ENCODE measurements around the gene SEL1L. TPM values are rescaled to one million over a fixed set of nuclear protein-coding genes. Genes with fewer than 3 reads are reported as not detected.

SEL1L gene
- polyA plus RNA-seq, 1 of the 3 experiments (the other 2 are of a cell fraction) = 13.8 TPM

- 86% methylated on average over 3 of the region's 3 CpGs for WGBS (ENCODE audit: low lambda C conversion rate)
- CTCF ChIA-PET = interaction anchor here (5.1 kb wide), 1 partner anchor 14 kb away, joined by 32 read pairs; no protein-coding TSS in a partner anchor
These were observed 55.2 kb downstream of the SEL1L start for GRCh38 chr14:81478446-81478845.

DNA sequence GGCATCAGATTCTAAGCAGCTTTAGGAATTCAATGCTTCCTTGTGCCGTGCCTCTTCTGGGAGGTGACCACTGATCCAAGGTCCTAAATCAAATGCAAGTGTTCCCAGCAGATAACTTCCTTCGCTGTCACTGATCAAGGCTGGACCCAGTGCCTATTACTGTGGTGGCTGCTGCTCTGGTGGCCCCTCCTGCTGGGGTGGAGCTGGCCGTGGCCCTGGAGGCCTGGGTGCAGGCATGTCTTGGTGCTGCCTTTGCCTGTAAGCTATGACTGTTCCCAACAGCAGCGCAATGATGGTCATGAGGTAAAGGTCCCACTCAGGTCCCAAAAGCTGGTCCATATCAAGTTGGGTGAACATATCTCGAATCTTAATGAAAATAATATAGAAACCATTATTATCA lies 56.8 kb downstream of the SEL1L start:
- CTCF ChIA-PET = interaction anchor here (0.7 to 5.1 kb wide), 3 partner anchors 13 to 207 kb away, joined by 3 to 32 read pairs (median 6); no protein-coding TSS in a partner anchor
- no peaks in the 10 kb centered on the region for H3K9me2 ChIP-seq
- no peaks in the 10 kb centered on the region; a peak in 1 of 4 replicates for H3K4me1 ChIP-seq (ENCODE audit: control insufficient read depth in 1 of 2, insufficient read depth in 2 of 2, low read depth in 1 of 2, low read length in 1 of 2)
- no peaks in the 10 kb centered on the region for H3F3A ChIP-seq (replicated peaks; ENCODE audit: insufficient read depth)
- H4K20me1 ChIP-seq (ENCODE audit: insufficient read depth) = no peaks in the 10 kb centered on the region
- H3K4me2 ChIP-seq = no peak overlapping the region
- no peak for TF ChIP-seq USF2 (IDR thresholded peaks at IDR 0.05; ENCODE audit: borderline replicate concordance, low read depth, low read length)
- no peak for TF ChIP-seq NRF1 (IDR thresholded peaks at IDR 0.05; ENCODE audit: low read depth, low read length)
- TF ChIP-seq RFX5 (IDR thresholded peaks at IDR 0.05; ENCODE audit: low read length) = no peak
- no peak for TF ChIP-seq FOSL2 (IDR thresholded peaks at IDR 0.05; ENCODE audit: borderline replicate concordance, low read depth)
- no peak for TF ChIP-seq YY1 (IDR thresholded peaks at IDR 0.05; ENCODE audit: low read depth)
- no peak for TF ChIP-seq MAX (IDR thresholded peaks at IDR 0.05; ENCODE audit: low read depth)
- no peak for TF ChIP-seq GABPA (IDR thresholded peaks at IDR 0.05; ENCODE audit: low read depth)
- TF ChIP-seq CHD2 (IDR thresholded peaks at IDR 0.05; ENCODE audit: low read length, partially characterized antibody) = no peak
- TF ChIP-seq RXRA (IDR thresholded peaks at IDR 0.05; ENCODE audit: borderline replicate concordance, low read depth) = no peak
- TF ChIP-seq ELF1 (IDR thresholded peaks at IDR 0.05) = no peak
- no peak for TF ChIP-seq TEAD4 (IDR thresholded peaks at IDR 0.05; ENCODE audit: borderline replicate concordance, insufficient read depth)
- TF ChIP-seq TAF1 (IDR thresholded peaks at IDR 0.05; ENCODE audit: borderline replicate concordance, low read depth, low read length) = no peak
- no peak for TF ChIP-seq JUND (IDR thresholded peaks at IDR 0.05)
- no peak for TF ChIP-seq RAD21 (IDR thresholded peaks at IDR 0.05; ENCODE audit: low read length)
- TF ChIP-seq RCOR1 (IDR thresholded peaks at IDR 0.05; ENCODE audit: low read length) = no peak
- TF ChIP-seq NFIC (IDR thresholded peaks at IDR 0.05; ENCODE audit: borderline replicate concordance) = no peak
- no peak for TF ChIP-seq PBX3 (IDR thresholded peaks at IDR 0.05)
- TF ChIP-seq REST (IDR thresholded peaks at IDR 0.05; ENCODE audit: low read depth, low read length) = no peak
- H3K9ac ChIP-seq = no peak overlapping the region
- H3K79me2 ChIP-seq (ENCODE audit: insufficient read depth) = no peaks in the 10 kb centered on the region
- no peak overlapping the region for H3K4me3 ChIP-seq (ENCODE audit: low read depth in 2 of 2, low read length in 1 of 2)
- DNase-seq = no peak
- POLR2A ChIA-PET = no interaction called here
- H3K9me3 ChIP-seq = no peaks in the 10 kb centered on the region
- no peak overlapping the region for H3K27ac ChIP-seq (ENCODE audit: low read depth in 2 of 2, low read length in 1 of 2)
- WGBS (ENCODE audit: low lambda C conversion rate) = 97% methylated on average over 5 of the region's 5 CpGs
- no peak overlapping the region for H2AFZ ChIP-seq (ENCODE audit: low read depth)
- peaks cover 54 to 61% of the 10 kb centered on the region in 2 experiments for H3K36me3 ChIP-seq (replicated peaks in 1 of 2; ENCODE audit: control insufficient read depth in 1 of 2, insufficient read depth in 2 of 2, low read length in 1 of 2)
- H3K27me3 ChIP-seq (ENCODE audit: insufficient read depth) = no peaks in the 10 kb centered on the region

More at GRCh38 chr14:81478446-81478845, 55.2 kb downstream of the SEL1L start:
- DNase-seq = no peak
- Histone ChIP-seq H4K20me1 (ENCODE audit: insufficient read depth) (no peaks in the 10 kb centered on the region), H3K4me2 (no peak overlapping the region), H3K36me3 (replicated peaks in 1 of 2; ENCODE audit: control insufficient read depth in 1 of 2, insufficient read depth in 2 of 2, low read length in 1 of 2) (peaks cover 63 to 69% of the 10 kb centered on the region in 2 experiments), H3K9me3 (no peaks in the 10 kb centered on the region), H2AFZ (ENCODE audit: low read depth) (no peak overlapping the region), H3K27ac (ENCODE audit: low read depth in 2 of 2, low read length in 1 of 2) (no peak overlapping the region), H3K4me3 (ENCODE audit: low read depth in 2 of 2, low read length in 1 of 2) (no peak overlapping the region), H3K9me2 (no peaks in the 10 kb centered on the region), H3F3A (replicated peaks; ENCODE audit: insufficient read depth) (no peaks in the 10 kb centered on the region), H3K79me2 (ENCODE audit: insufficient read depth) (no peaks in the 10 kb centered on the region), H3K9ac (no peak overlapping the region), H3K27me3 (ENCODE audit: insufficient read depth) (no peaks in the 10 kb centered on the region), H3K4me1 (ENCODE audit: control insufficient read depth in 1 of 2, insufficient read depth in 2 of 2, low read depth in 1 of 2, low read length in 1 of 2) (no peaks in the 10 kb centered on the region)
- POLR2A ChIA-PET = no interaction called here
- TF ChIP-seq TEAD4 (IDR thresholded peaks at IDR 0.05; ENCODE audit: borderline replicate concordance, insufficient read depth) (no peak), EZH2phosphoT487 (IDR thresholded peaks at IDR 0.05; ENCODE audit: borderline replicate concordance, low read depth) (no peak), GATA2 (CRISPR knock-in tag; IDR thresholded peaks at IDR 0.05) (no peak), POLR2AphosphoS5 (IDR thresholded peaks at IDR 0.05; ENCODE audit: low read depth, low read length) (no peak), GABPA (IDR thresholded peaks at IDR 0.05; ENCODE audit: low read depth) (no peak)
- TF ChIP-seq, protein P1, sequence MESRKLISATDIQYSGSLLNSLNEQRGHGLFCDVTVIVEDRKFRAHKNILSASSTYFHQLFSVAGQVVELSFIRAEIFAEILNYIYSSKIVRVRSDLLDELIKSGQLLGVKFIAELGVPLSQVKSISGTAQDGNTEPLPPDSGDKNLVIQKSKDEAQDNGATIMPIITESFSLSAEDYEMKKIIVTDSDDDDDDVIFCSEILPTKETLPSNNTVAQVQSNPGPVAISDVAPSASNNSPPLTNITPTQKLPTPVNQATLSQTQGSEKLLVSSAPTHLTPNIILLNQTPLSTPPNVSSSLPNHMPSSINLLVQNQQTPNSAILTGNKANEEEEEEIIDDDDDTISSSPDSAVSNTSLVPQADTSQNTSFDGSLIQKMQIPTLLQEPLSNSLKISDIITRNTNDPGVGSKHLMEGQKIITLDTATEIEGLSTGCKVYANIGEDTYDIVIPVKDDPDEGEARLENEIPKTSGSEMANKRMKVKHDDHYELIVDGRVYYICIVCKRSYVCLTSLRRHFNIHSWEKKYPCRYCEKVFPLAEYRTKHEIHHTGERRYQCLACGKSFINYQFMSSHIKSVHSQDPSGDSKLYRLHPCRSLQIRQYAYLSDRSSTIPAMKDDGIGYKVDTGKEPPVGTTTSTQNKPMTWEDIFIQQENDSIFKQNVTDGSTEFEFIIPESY (IDR thresholded peaks at IDR 0.05; ENCODE audit: borderline replicate concordance, low read depth) = no peak

Measured in SK-N-SH (cell line).